Left colon (tissue), 2 donors: ENCODE results near the gene GALNTL6. TPM values are rescaled to one million over a fixed set of nuclear protein-coding genes. Genes with fewer than 3 reads are reported as not detected.
A peak's percentile ranks its signal among the peaks of the same experiment; 100 is the strongest.
"Not testable (repeated sequence)": the region's sequence is repeated elsewhere in the genome, so short reads cannot be mapped to it uniquely, and the experiment has no call there.

Experiments
- ATAC-seq: fragments of 200-7000 bp; cut with Tn5 transposase; one replicate; pipeline ENCODE4 v1.9.1; 2020; ENCODE audit warnings: mild to moderate bottlenecking, moderate library complexity
- DNase-seq, 2 donors: peaks; one replicate each; pipeline ENCODE4 v3.0.0-alpha.2; 2020
- intact Hi-C, 2 donors: fragments of 100-400 bp; cut with DNase I in 1 of 2; cut with micrococcal nuclease in 1 of 2; formaldehyde crosslinking; loops; one replicate each; pipeline versions ENCODE4 v1.11.2 to v1.14.0; 2022; cut with DNase I, micrococcal nuclease
- total RNA-seq, 2 donors: library from RNA; stranded (reverse); fragmentation: NEBNext Ultra II Directional; extraction: Animal tissue kit (Norgen Biotek cat#: 25700); gene quantifications; one replicate each; pipeline ENCODE4 v1.2.1, GENCODE V29; 2021
- donor health status: DM: no; HTN: no; CAD: no.
- donor health status: DM: yes; HTN: yes; CAD: no.

Gene GALNTL6
- total RNA-seq, 2 donors from 2014 or later, result 0.20 to 0.21 TPM

- DNase-seq, result no peak
- no peak for ATAC-seq
- intact Hi-C loops, result no loop called here
These were observed 1031.4 kb downstream of the GALNTL6 start for GRCh38 chr4:172844556-172844955.

- ATAC-seq, result no peak
- DNase-seq, result no peak
- intact Hi-C loops, result no loop called here
These were observed 1032.1 kb downstream of the GALNTL6 start for GRCh38 chr4:172845281-172845680.

- ATAC-seq, result no peak
- intact Hi-C loops, result no loop called here
- no peak for DNase-seq
These were observed 1037.6 kb downstream of the GALNTL6 start for GRCh38 chr4:172850838-172851237.

- DNase-seq (no peak), ATAC-seq (no peak)
- intact Hi-C loops, result no loop called here
These were observed 1038.3 kb downstream of the GALNTL6 start for GRCh38 chr4:172851534-172851933.

GRCh38 chr4:172857026-172857425 is 1043.8 kb downstream of the GALNTL6 start:
- intact Hi-C loops, result no loop called here
- ATAC-seq (no peak), DNase-seq (no peak)

GRCh38 chr4:172858731-172859230 is 1045.6 kb downstream of the GALNTL6 start:
- ATAC-seq, result no peak

GRCh38 chr4:172865103-172865502 is 1051.9 kb downstream of the GALNTL6 start:
- intact Hi-C loops, result no loop called here
- no peak for ATAC-seq

More at GRCh38 chr4:172858731-172859230, 1045.6 kb downstream of the GALNTL6 start:
- intact Hi-C loops, result no loop called here
- DNase-seq, result no peak

GRCh38 chr4:172865531-172866127 is 1052.4 kb downstream of the GALNTL6 start:
- ATAC-seq, result no peak
- DNase-seq, result no peak
- intact Hi-C loops, result no loop called here

More at GRCh38 chr4:172865103-172865502, 1051.9 kb downstream of the GALNTL6 start:
- DNase-seq, result no peak

GRCh38 chr4:172866421-172866820 is 1053.2 kb downstream of the GALNTL6 start:
- no peak for DNase-seq
- ATAC-seq, result peak; percentile 37
- intact Hi-C loops, result no loop called here

- no peak for DNase-seq
- intact Hi-C loops, result no loop called here
- ATAC-seq, result no peak
These were observed 1054.6 kb downstream of the GALNTL6 start for GRCh38 chr4:172867835-172868234.

GRCh38 chr4:172868271-172868670 is 1055.1 kb downstream of the GALNTL6 start:
- intact Hi-C loops, result no loop called here
- DNase-seq, result no peak
- ATAC-seq, result no peak

- ATAC-seq, result no peak
- DNase-seq, result no peak
- intact Hi-C loops, result no loop called here
These were observed 1056.5 kb downstream of the GALNTL6 start for GRCh38 chr4:172869621-172870268.

- no peak for ATAC-seq
- no peak for DNase-seq
- intact Hi-C loops, result no loop called here
These were observed 1058.2 kb downstream of the GALNTL6 start for GRCh38 chr4:172871381-172871780.

GRCh38 chr4:172874944-172875343 is 1061.7 kb downstream of the GALNTL6 start:
- intact Hi-C loops, result no loop called here
- ATAC-seq, result no peak
- DNase-seq, result no peak

GRCh38 chr4:172876394-172876793 is 1063.2 kb downstream of the GALNTL6 start:
- ATAC-seq, result no peak
- intact Hi-C loops, result no loop called here
- no peak for DNase-seq

- intact Hi-C loops, result no loop called here
- ATAC-seq, result no peak
These were observed 1068.4 kb downstream of the GALNTL6 start for GRCh38 chr4:172881645-172882044.

GRCh38 chr4:172887358-172887757 is 1074.2 kb downstream of the GALNTL6 start:
- intact Hi-C loops, DNase-seq, ATAC-seq: not testable (repeated sequence)

More at GRCh38 chr4:172881645-172882044, 1068.4 kb downstream of the GALNTL6 start:
- DNase-seq, result no peak

GRCh38 chr4:172887959-172888358 is 1074.8 kb downstream of the GALNTL6 start:
- ATAC-seq (no peak), DNase-seq (no peak)
- intact Hi-C loops, result no loop called here

- peak; percentile 50 for ATAC-seq
- no peak for DNase-seq
- intact Hi-C loops, result no loop called here
These were observed 1079.1 kb downstream of the GALNTL6 start for GRCh38 chr4:172892300-172892699.

- no peak for ATAC-seq
- DNase-seq, result no peak
- intact Hi-C loops, result no loop called here
These were observed 1082.5 kb downstream of the GALNTL6 start for GRCh38 chr4:172895699-172896098.
